Measurements from ENCODE around the gene LMNA.
"Not testable (repeated sequence)": the region's sequence is repeated elsewhere in the genome, so short reads cannot be mapped to it uniquely, and the experiment has no call there.

LMNA gene

GRCh38 chr1:156122519-156123355 lies 8.2 kb downstream of the LMNA start:
- FAIRE-seq = no peak

GRCh38 chr1:156123356-156124196 lies 9.1 kb downstream of the LMNA start:
- no peak for FAIRE-seq

- FAIRE-seq = no peak
Measured at GRCh38 chr1:156124557-156125483, 10.3 kb downstream of the LMNA start.

GRCh38 chr1:156125544-156125943 lies 11.0 kb downstream of the LMNA start:
- not testable (repeated sequence) for FAIRE-seq

GRCh38 chr1:156126043-156126629 lies 11.6 kb downstream of the LMNA start:
- no peak for FAIRE-seq

GRCh38 chr1:156126630-156127534 lies 12.4 kb downstream of the LMNA start:
- FAIRE-seq = no peak

- FAIRE-seq = no peak
Measured at GRCh38 chr1:156128308-156128653, 13.8 kb downstream of the LMNA start.

GRCh38 chr1:156128654-156129597 lies 14.4 kb downstream of the LMNA start:
- FAIRE-seq = no peak

- no peak for FAIRE-seq
Measured at GRCh38 chr1:156129687-156130577, 15.4 kb downstream of the LMNA start.

- no peak for FAIRE-seq
Measured at GRCh38 chr1:156130578-156130942, 16.0 kb downstream of the LMNA start.

GRCh38 chr1:156134716-156135435 lies 20.4 kb downstream of the LMNA start:
- FAIRE-seq = no peak

- FAIRE-seq = no peak
Measured at GRCh38 chr1:156135930-156136871, 21.7 kb downstream of the LMNA start.

- no peak for FAIRE-seq
Measured at GRCh38 chr1:156136970-156137483, 22.5 kb downstream of the LMNA start.

- no peak for FAIRE-seq
Measured at GRCh38 chr1:156138458-156138867, 24.0 kb downstream of the LMNA start.

- FAIRE-seq = no peak
Measured at GRCh38 chr1:156140879-156141707, 26.6 kb downstream of the LMNA start.
